ENCODE measurements around the gene GRHL1.
"Not testable (repeated sequence)": the region's sequence is repeated elsewhere in the genome, so short reads cannot be mapped to it uniquely, and the experiment has no call there.

DNA sequence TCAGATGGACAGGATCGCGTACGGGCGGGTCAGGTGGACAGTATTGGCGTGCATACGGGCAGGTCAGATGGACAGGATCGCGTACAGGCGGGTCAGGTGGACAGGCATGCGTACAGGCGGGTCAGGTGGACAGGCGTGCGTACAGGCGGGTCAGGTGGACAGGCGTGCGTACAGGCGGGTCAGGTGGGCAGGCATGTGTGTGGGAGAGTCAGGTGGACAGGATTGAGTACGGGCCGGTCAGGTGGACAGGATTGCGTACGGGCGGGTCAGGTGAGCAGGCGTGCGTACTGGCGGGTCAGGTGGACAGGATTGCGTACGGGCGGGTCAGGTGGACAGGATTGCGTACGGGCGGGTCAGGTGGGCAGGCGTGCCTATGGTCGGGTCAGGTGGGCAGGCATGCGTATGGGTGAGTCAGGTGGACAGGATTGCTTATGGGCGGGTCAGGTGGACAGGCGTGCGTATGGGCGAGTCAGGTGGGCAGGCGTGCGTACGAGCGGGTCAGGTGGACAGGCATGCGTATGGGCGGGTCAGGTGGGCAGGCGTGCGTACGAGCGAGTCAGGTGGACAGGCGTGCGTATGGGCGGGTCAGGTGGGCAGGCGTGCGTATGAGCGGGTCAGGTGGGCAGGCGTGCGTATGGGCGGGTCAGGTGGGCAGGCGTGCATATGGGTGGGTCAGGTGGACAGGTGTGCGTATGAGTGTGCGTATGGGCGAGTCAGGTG is 60.3 kb downstream of the GRHL1 start:
- TF ChIP-seq ZXDB (tag by site-specific recombination; IDR thresholded peaks at IDR 0.05); CTCF (tag by site-specific recombination; IDR thresholded peaks at IDR 0.05); ZSCAN18 (tag by site-specific recombination; IDR thresholded peaks at IDR 0.05); ZNF335 (tag by site-specific recombination; conservative IDR thresholded peaks at IDR 0.05); ZBTB7A (tag by site-specific recombination; IDR thresholded peaks at IDR 0.05; ENCODE audit: low read depth): not testable (repeated sequence)
- TF ChIP-seq, protein P1, sequence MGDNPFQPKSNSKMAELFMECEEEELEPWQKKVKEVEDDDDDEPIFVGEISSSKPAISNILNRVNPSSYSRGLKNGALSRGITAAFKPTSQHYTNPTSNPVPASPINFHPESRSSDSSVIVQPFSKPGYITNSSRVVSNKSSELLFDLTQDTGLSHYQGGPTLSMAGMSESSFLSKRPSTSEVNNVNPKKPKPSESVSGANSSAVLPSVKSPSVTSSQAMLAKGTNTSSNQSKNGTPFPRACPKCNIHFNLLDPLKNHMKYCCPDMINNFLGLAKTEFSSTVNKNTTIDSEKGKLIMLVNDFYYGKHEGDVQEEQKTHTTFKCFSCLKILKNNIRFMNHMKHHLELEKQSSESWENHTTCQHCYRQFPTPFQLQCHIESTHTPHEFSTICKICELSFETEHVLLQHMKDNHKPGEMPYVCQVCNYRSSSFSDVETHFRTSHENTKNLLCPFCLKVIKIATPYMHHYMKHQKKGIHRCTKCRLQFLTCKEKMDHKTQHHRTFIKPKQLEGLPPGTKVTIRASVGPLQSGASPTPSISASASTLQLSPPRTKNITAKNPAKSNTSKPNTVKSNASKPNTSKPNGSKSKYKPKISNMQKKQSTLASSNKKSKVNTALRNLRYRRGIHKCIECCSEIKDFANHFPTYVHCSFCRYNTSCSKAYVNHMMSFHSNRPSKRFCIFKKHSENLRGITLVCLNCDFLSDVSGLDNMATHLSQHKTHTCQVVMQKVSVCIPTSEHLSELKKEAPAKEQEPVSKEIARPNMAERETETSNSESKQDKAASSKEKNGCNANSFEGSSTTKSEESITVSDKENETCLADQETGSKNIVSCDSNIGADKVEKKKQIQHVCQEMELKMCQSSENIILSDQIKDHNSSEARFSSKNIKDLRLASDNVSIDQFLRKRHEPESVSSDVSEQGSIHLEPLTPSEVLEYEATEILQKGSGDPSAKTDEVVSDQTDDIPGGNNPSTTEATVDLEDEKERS (tag by site-specific recombination; IDR thresholded peaks at IDR 0.05): not testable (repeated sequence)
